Mesendoderm (in vitro differentiated cells): Measurements from ENCODE around the gene SLC5A5.
"Not testable (repeated sequence)": the region's sequence is repeated elsewhere in the genome, so short reads cannot be mapped to it uniquely, and the experiment has no call there.

ENCODE experiments used
- DNase-seq: peaks from one replicate; pipeline ENCODE4 v3.0.0; 2013
- H2AK5ac ChIP-seq: 2 replicates; pipeline ENCODE4 v1.6.1; 2013; ENCODE audit warnings: low read length, inconsistent platforms
- H2BK120ac ChIP-seq: 2 replicates; pipeline ENCODE4 v1.6.1; 2013; ENCODE audit warnings: low read depth, mild to moderate bottlenecking, low read length, moderate library complexity, mixed read lengths
- H2BK15ac ChIP-seq: replicated peaks from 2 replicates; pipeline ENCODE4 v1.6.1; 2013; ENCODE audit warnings: low read depth, mild to moderate bottlenecking, moderate library complexity
- H2BK5ac ChIP-seq: 2 replicates; pipeline ENCODE4 v1.6.1; 2013; ENCODE audit warnings: low read length, inconsistent platforms
- H3K18ac ChIP-seq: 2 replicates; pipeline ENCODE4 v1.6.1; 2013; ENCODE audit warnings: mild to moderate bottlenecking, low read length, mixed read lengths
- H3K23ac ChIP-seq: one replicate; pipeline ENCODE4 v1.6.1; 2013; ENCODE audit warnings: low read length
- H3K27ac ChIP-seq: 2 replicates; pipeline ENCODE4 v1.5.1; 2013; ENCODE audit warnings: low read depth, mild to moderate bottlenecking, inconsistent platforms, low read length, moderate library complexity
- H3K27me3 ChIP-seq: 2 replicates; pipeline ENCODE4 v1.6.1; 2013; ENCODE audit warnings: low read length, control low read depth, mild to moderate bottlenecking, inconsistent platforms; ENCODE audit not compliant: insufficient read depth, poor library complexity
- H3K36me3 ChIP-seq: 2 replicates; pipeline ENCODE4 v1.6.1; 2013; ENCODE audit warnings: low read length, inconsistent platforms; ENCODE audit not compliant: control insufficient read depth, insufficient read depth
- H3K4ac ChIP-seq: one replicate; pipeline ENCODE4 v1.6.1; 2013; ENCODE audit warnings: low read depth, mild to moderate bottlenecking, low read length, moderate library complexity
- H3K4me1 ChIP-seq: 2 replicates; pipeline ENCODE4 v1.6.1; 2013; ENCODE audit warnings: low read depth, low read length, inconsistent platforms; ENCODE audit not compliant: control insufficient read depth
- H3K4me2 ChIP-seq: 2 replicates; pipeline ENCODE4 v1.6.1; 2013; ENCODE audit warnings: low read length
- H3K4me3 ChIP-seq: 2 replicates; pipeline ENCODE4 v1.5.1; 2013; ENCODE audit warnings: mild to moderate bottlenecking, low read length
- H3K56ac ChIP-seq: one replicate; pipeline ENCODE4 v1.6.1; 2013; ENCODE audit warnings: low read length
- H3K79me1 ChIP-seq: 2 replicates; pipeline ENCODE4 v1.6.1; 2013; ENCODE audit warnings: low read length, inconsistent platforms
- H3K79me2 ChIP-seq: 2 replicates; pipeline ENCODE4 v1.6.1; 2013; ENCODE audit warnings: mild to moderate bottlenecking, low read length; ENCODE audit not compliant: control insufficient read depth, insufficient read depth
- H3K9ac ChIP-seq: 2 replicates; pipeline ENCODE4 v1.6.1; 2013; ENCODE audit warnings: low read length, inconsistent platforms
- H4K5ac ChIP-seq: one replicate; pipeline ENCODE4 v1.6.1; 2013; ENCODE audit warnings: low read length
- H4K8ac ChIP-seq: one replicate; pipeline ENCODE4 v1.6.1; 2013; ENCODE audit warnings: low read depth, mild to moderate bottlenecking, control low read depth, low read length, moderate library complexity
- WGBS: extraction: QIAGEN DNeasy Blood & Tissue Kit; methylation state at CpG from one replicate; pipeline ENCODE4 v1.1.7; 2013; ENCODE audit warnings: low lambda C conversion rate, missing lambda C conversion rate; ENCODE audit not compliant: insufficient coverage; ENCODE audit errors: extremely low coverage; 5-methylcytosine and 5-hydroxymethylcytosine counted together

Gene SLC5A5

GRCh38 chr19:17881701-17882100 lies 10.0 kb downstream of the SLC5A5 start:
- no peak overlapping the region for H3K9ac ChIP-seq
- H3K27me3 ChIP-seq, result no peaks in the 10 kb centered on the region
- no peak overlapping the region for H2BK120ac ChIP-seq
- H3K79me1 ChIP-seq, result no peaks in the 10 kb centered on the region
- no peak for DNase-seq
- no peak overlapping the region for H2BK5ac ChIP-seq
- H3K56ac ChIP-seq, result no peak overlapping the region
- no peaks in the 10 kb centered on the region for H3K79me2 ChIP-seq
- no peak overlapping the region for H2BK15ac ChIP-seq
- H3K27ac ChIP-seq, result no peak overlapping the region
- no peaks in the 10 kb centered on the region for H3K36me3 ChIP-seq
- H4K5ac ChIP-seq, result no peak overlapping the region
- no peak overlapping the region for H3K4ac ChIP-seq
- no CpG with 5 or more reads among the region's 7 CpGs for WGBS
- no peak overlapping the region for H3K18ac ChIP-seq
- no peak overlapping the region for H3K4me3 ChIP-seq
- H3K4me1 ChIP-seq, result no peaks in the 10 kb centered on the region
- no peak overlapping the region for H2AK5ac ChIP-seq
- H4K8ac ChIP-seq, result no peak overlapping the region
- H3K23ac ChIP-seq, result no peak overlapping the region
- no peak overlapping the region for H3K4me2 ChIP-seq

- no peak overlapping the region for H3K56ac ChIP-seq
- WGBS, result no CpG with 5 or more reads among the region's 33 CpGs
- no peak overlapping the region for H3K4me3 ChIP-seq
- no peak overlapping the region for H3K23ac ChIP-seq
- H3K4me2 ChIP-seq, result no peak overlapping the region
- H2BK120ac ChIP-seq, result no peak overlapping the region
- H3K79me1 ChIP-seq, result no peaks in the 10 kb centered on the region
- no peak overlapping the region for H2AK5ac ChIP-seq
- H3K36me3 ChIP-seq, result no peaks in the 10 kb centered on the region
- DNase-seq, result no peak
- H4K5ac ChIP-seq, result no peak overlapping the region
- H2BK5ac ChIP-seq, result no peak overlapping the region
- no peaks in the 10 kb centered on the region for H3K4me1 ChIP-seq
- no peak overlapping the region for H3K4ac ChIP-seq
- H3K27ac ChIP-seq, result no peak overlapping the region
- H4K8ac ChIP-seq, result no peak overlapping the region
- H3K27me3 ChIP-seq, result no peaks in the 10 kb centered on the region
- H3K79me2 ChIP-seq, result no peaks in the 10 kb centered on the region
- no peak overlapping the region for H3K18ac ChIP-seq
- H3K9ac ChIP-seq, result no peak overlapping the region
- no peak overlapping the region for H2BK15ac ChIP-seq
Measured at GRCh38 chr19:17883627-17884410, 12.1 kb downstream of the SLC5A5 start.

GRCh38 chr19:17886515-17886914 lies 14.8 kb downstream of the SLC5A5 start:
- no peak overlapping the region for H3K4me3 ChIP-seq
- H3K4me1 ChIP-seq, result no peaks in the 10 kb centered on the region
- no peak overlapping the region for H4K5ac ChIP-seq
- no peak overlapping the region for H3K4me2 ChIP-seq
- no peak overlapping the region for H2AK5ac ChIP-seq
- WGBS, result no CpG with 5 or more reads among the region's 7 CpGs
- H2BK120ac ChIP-seq, result no peak overlapping the region
- no peak overlapping the region for H3K18ac ChIP-seq
- no peaks in the 10 kb centered on the region for H3K27me3 ChIP-seq
- H3K56ac ChIP-seq, result no peak overlapping the region
- no peak overlapping the region for H4K8ac ChIP-seq
- H2BK5ac ChIP-seq, result no peak overlapping the region
- no peaks in the 10 kb centered on the region for H3K79me1 ChIP-seq
- no peaks in the 10 kb centered on the region for H3K36me3 ChIP-seq
- no peak overlapping the region for H3K27ac ChIP-seq
- H3K4ac ChIP-seq, result no peak overlapping the region
- no peak overlapping the region for H3K23ac ChIP-seq
- H3K79me2 ChIP-seq, result no peaks in the 10 kb centered on the region
- H3K9ac ChIP-seq, result no peak overlapping the region
- no peak for DNase-seq
- no peak overlapping the region for H2BK15ac ChIP-seq

- not testable (repeated sequence) for H4K5ac ChIP-seq, H3K4ac ChIP-seq, H3K4me1 ChIP-seq, H3K4me3 ChIP-seq, H2BK120ac ChIP-seq, H3K27me3 ChIP-seq, H3K56ac ChIP-seq, H4K8ac ChIP-seq, H3K9ac ChIP-seq, H2BK5ac ChIP-seq, H3K36me3 ChIP-seq, H3K79me2 ChIP-seq, H3K23ac ChIP-seq, H3K4me2 ChIP-seq, H2BK15ac ChIP-seq, H2AK5ac ChIP-seq, H3K27ac ChIP-seq, DNase-seq, H3K18ac ChIP-seq, H3K79me1 ChIP-seq
- no CpG with 5 or more reads among the region's 4 CpGs for WGBS
Measured at GRCh38 chr19:17887221-17887620, 15.5 kb downstream of the SLC5A5 start.

- Histone ChIP-seq H3K27me3 (no peaks in the 10 kb centered on the region), H3K4me1 (no peaks in the 10 kb centered on the region), H3K23ac (no peak overlapping the region), H4K5ac (no peak overlapping the region), H4K8ac (no peak overlapping the region), H3K4me3 (no peak overlapping the region), H3K18ac (no peak overlapping the region), H3K4ac (no peak overlapping the region), H2AK5ac (no peak overlapping the region), H3K9ac (no peak overlapping the region), H2BK120ac (no peak overlapping the region), H3K4me2 (no peak overlapping the region), H2BK5ac (no peak overlapping the region), H3K27ac (no peak overlapping the region), H3K36me3 (no peaks in the 10 kb centered on the region), H3K79me2 (no peaks in the 10 kb centered on the region), H3K56ac (no peak overlapping the region), H3K79me1 (no peaks in the 10 kb centered on the region), H2BK15ac (no peak overlapping the region)
- no peak for DNase-seq
- WGBS, result no CpG with 5 or more reads among the region's 7 CpGs
Measured at GRCh38 chr19:17888260-17888659, 16.5 kb downstream of the SLC5A5 start.
